Stomach (tissue), 19 donors: ENCODE results near the gene NBPF15. TPM values are rescaled to one million over a fixed set of nuclear protein-coding genes. Genes with fewer than 3 reads are reported as not detected.
"Not testable (repeated sequence)": the region's sequence is repeated elsewhere in the genome, so short reads cannot be mapped to it uniquely, and the experiment has no call there.

Source experiments
- DNase-seq, 2 donors: peaks; one replicate each; pipeline versions ENCODE4 v3.0.0 to v3.0.0-alpha.2; 2013 to 2019
- H3K27ac ChIP-seq, 5 donors: fragments of 200-600 bp in 4 of 5; sonication (generic) in 4 of 5; one replicate each; pipeline ENCODE4 v1.5.1; 2013 to 2019; ENCODE audit warnings: mild to moderate bottlenecking in 1 of 5, moderate library complexity in 1 of 5
- H3K27me3 ChIP-seq, 3 donors: fragments of 200-600 bp; sonication (generic); one replicate each; pipeline ENCODE4 v1.5.1; 2017 to 2019; ENCODE audit warnings: mixed run types in 1 of 3
- H3K36me3 ChIP-seq, 4 donors: fragments of 200-600 bp; sonication (generic); 1 replicate in 3 of 4; 2 replicates in 1 of 4; pipeline ENCODE4 v1.5.1; 2016 to 2019
- H3K4me1 ChIP-seq, 4 donors: fragments of 200-600 bp; sonication (generic); one replicate each; pipeline ENCODE4 v1.5.1; 2016 to 2019
- H3K4me3 ChIP-seq, 4 donors: fragments of 200-600 bp; sonication (generic) in 3 of 4; one replicate each; pipeline ENCODE4 v1.5.1; 2016 to 2019; ENCODE audit warnings: mild to moderate bottlenecking in 1 of 4
- H3K9me3 ChIP-seq, 4 donors: fragments of 200-600 bp; sonication (generic); one replicate each; pipeline ENCODE4 v1.5.1; 2016 to 2019
- POLR2AphosphoS5 ChIP-seq, 3 donors: sonication (generic); formaldehyde crosslinking; IDR thresholded peaks; one replicate each; pipeline ENCODE4 v1.6.1; 2016; ENCODE audit warnings: antibody characterized with exemption in 3 of 3
- WGBS, 5 donors: extraction: QIAGEN DNeasy Blood & Tissue Kit in 3 of 5; methylation state at CpG; one replicate each; pipeline versions ENCODE4 v1.1.5 to v1.1.7; 2013 to 2018; 5-methylcytosine and 5-hydroxymethylcytosine counted together
- intact Hi-C: fragments of 100-400 bp; cut with DNase I; formaldehyde crosslinking; loops from one replicate; pipeline ENCODE4 v1.15.1; 2023; ENCODE audit warnings: low total_unique reads
- long read RNA-seq, 10 donors: transcript quantifications; one replicate each; lab custom pipeline, GENCODE V29; 2026
- polyA plus RNA-seq, 3 donors: library from polyadenylated mRNA; stranded (reverse); fragments of 200-250 nt; gene quantifications; one replicate each; pipeline ENCODE4 v1.2.3, GENCODE V29; 2013
- total RNA-seq, 5 donors: library from RNA; depleted of rRNA; stranded (reverse); fragments of >200 nt; gene quantifications; one replicate each; pipeline versions ENCODE4 v1.1.0 to v1.2.3, GENCODE V29; 2014 to 2016
- donor health status: healthy with polysubstance abuse.
- donor health status: Bipolar disorder and iron deficiency.
- donor health status: healthy.

NBPF15 gene
- total RNA-seq, result 10 to 100 TPM in 4 of 5 donors, 1 to 10 TPM in 1; 5.8 to 33.0 (median 17.5) TPM
- 1 to 10 TPM; 7.6 to 9.1 (median 8.1) TPM for polyA plus RNA-seq
- long read RNA-seq, donor 1, result 0 reads
- long read RNA-seq, donor 2, partial matches to known transcripts, result 5 of 6 reads
- long read RNA-seq, donor 2, other reads (novel, unspliced or antisense), result 0 of 6 reads
- long read RNA-seq, donor 3, result 0 reads
- long read RNA-seq, donor 4, partial matches to known transcripts, result 0 of 1 reads
- long read RNA-seq, donor 4, other reads (novel, unspliced or antisense), result 0 of 1 reads
- long read RNA-seq, donor 5, result 0 reads
- long read RNA-seq, donor 6, result 0 reads
- long read RNA-seq, donor 7, result 0 reads
- long read RNA-seq, donor 8, result 0 reads
- long read RNA-seq, donor 9, partial matches to known transcripts, result 0 of 1 reads
- long read RNA-seq, donor 9, other reads (novel, unspliced or antisense), result 0 of 1 reads
- long read RNA-seq, donor 10, result 0 reads

- H3K9me3 ChIP-seq, H3K36me3 ChIP-seq, H3K4me1 ChIP-seq, H3K27me3 ChIP-seq, intact Hi-C loops: not testable (repeated sequence)
- 0 to 2% (median 0%) methylated on average over 7 to 63 of the region's 71 CpGs for WGBS, 5 donors
- Histone ChIP-seq H3K4me3 (peak within 1 kb of the TSS; percentile 54 to 79 (median 62)), H3K27ac (peak within 1 kb of the TSS in 4 of 5 donors; percentile 66 to 83 (median 70))
- peak; percentile 75 to 86 for DNase-seq
- peak in 2 of 3 donors; percentile 37 to 48 for TF ChIP-seq POLR2AphosphoS5 (IDR thresholded peaks at IDR 0.05)
These were observed at the start of gene NBPF15 for GRCh38 chr1:144461136-144461759. Gene NBPF15, minus strand, starts transcription at chr1:144461669. Its CDS starts 21,666 bp downstream, at chr1:144440003.

- H3K4me1 ChIP-seq, H3K36me3 ChIP-seq, H3K4me3 ChIP-seq, H3K27me3 ChIP-seq, DNase-seq, H3K9me3 ChIP-seq, H3K27ac ChIP-seq, intact Hi-C loops: not testable (repeated sequence)
- WGBS, 5 donors, result 84 to 92% (median 89%) methylated on average over 1 of the region's 1 CpG
These were observed 35.0 kb upstream of the NBPF15 start for GRCh38 chr1:144496429-144496828.

GRCh38 chr1:144494130-144494529 lies 32.7 kb upstream of the NBPF15 start:
- H3K4me3 ChIP-seq, H3K27ac ChIP-seq, H3K36me3 ChIP-seq, H3K27me3 ChIP-seq, intact Hi-C loops, DNase-seq, H3K9me3 ChIP-seq, H3K4me1 ChIP-seq: not testable (repeated sequence)
- 57 to 73% (median 69%) methylated on average over 3 to 4 of the region's 4 CpGs for WGBS, 5 donors

- H3K4me3 ChIP-seq, intact Hi-C loops, H3K27ac ChIP-seq, H3K4me1 ChIP-seq, H3K27me3 ChIP-seq, H3K9me3 ChIP-seq, H3K36me3 ChIP-seq, DNase-seq: not testable (repeated sequence)
- 11 to 21% (median 13%) methylated on average over 3 to 17 of the region's 18 CpGs; no CpG with 5 or more reads in 1 of the 5 donors for WGBS, 5 donors
These were observed 28.9 kb upstream of the NBPF15 start for GRCh38 chr1:144490394-144490793.

- not testable (repeated sequence) for H3K9me3 ChIP-seq
- 18 to 37% (median 30%) methylated on average over 1 to 2 of the region's 2 CpGs for WGBS, 5 donors
These were observed 25.5 kb upstream of the NBPF15 start for GRCh38 chr1:144487002-144487401.

GRCh38 chr1:144485048-144485993 lies 23.9 kb upstream of the NBPF15 start:
- H3K4me3 ChIP-seq, H3K36me3 ChIP-seq, H3K4me1 ChIP-seq, H3K27me3 ChIP-seq, H3K9me3 ChIP-seq, DNase-seq, intact Hi-C loops, H3K27ac ChIP-seq: not testable (repeated sequence)
- WGBS, 5 donors, result 0 to 17% (median 8%) methylated on average over 2 to 6 of the region's 15 CpGs

More at GRCh38 chr1:144487002-144487401, 25.5 kb upstream of the NBPF15 start:
- H3K4me1 ChIP-seq, H3K4me3 ChIP-seq, H3K27me3 ChIP-seq, H3K27ac ChIP-seq, intact Hi-C loops, H3K36me3 ChIP-seq: not testable (repeated sequence)
- peak in 1 of 2 donors; percentile 20 for DNase-seq

- H3K9me3 ChIP-seq, H3K4me3 ChIP-seq, DNase-seq, H3K27me3 ChIP-seq, intact Hi-C loops, H3K36me3 ChIP-seq, H3K27ac ChIP-seq, H3K4me1 ChIP-seq: not testable (repeated sequence)
- WGBS, 5 donors, result no CpG with 5 or more reads among the region's 2 CpGs
These were observed 12.4 kb upstream of the NBPF15 start for GRCh38 chr1:144473897-144474296.

- H3K27ac ChIP-seq, H3K4me3 ChIP-seq, intact Hi-C loops, DNase-seq, H3K36me3 ChIP-seq, H3K9me3 ChIP-seq, H3K27me3 ChIP-seq, H3K4me1 ChIP-seq: not testable (repeated sequence)
- WGBS, 5 donors, result 60 to 78% (median 68%) methylated on average over 2 to 3 of the region's 4 CpGs
These were observed 10.0 kb upstream of the NBPF15 start for GRCh38 chr1:144471434-144471833.

GRCh38 chr1:144461778-144462177 lies 309 bp upstream of the NBPF15 start:
- H3K27ac ChIP-seq, H3K4me1 ChIP-seq, H3K36me3 ChIP-seq, intact Hi-C loops, H3K9me3 ChIP-seq, DNase-seq, H3K27me3 ChIP-seq: not testable (repeated sequence)
- peak overlapping the region; percentile 54 to 79 (median 62) for H3K4me3 ChIP-seq
- no CpG with 5 or more reads among the region's 17 CpGs for WGBS, 5 donors

- Histone ChIP-seq H3K4me3 (peak overlapping the region; percentile 54 to 79 (median 62)), H3K27ac (peak overlapping the region in 3 of 5 donors; percentile 69 to 83 (median 72))
- H3K36me3 ChIP-seq, H3K9me3 ChIP-seq, H3K27me3 ChIP-seq, H3K4me1 ChIP-seq, intact Hi-C loops, DNase-seq: not testable (repeated sequence)
- whole genome bisulfite sequencing, 5 donors, result 0% methylated on average over 4 to 7 of the region's 15 CpGs; no CpG with 5 or more reads in 1 of the 5 donors
These were observed 783 bp downstream of the NBPF15 start for GRCh38 chr1:144460686-144461085.

GRCh38 chr1:144442402-144442801 lies 19.1 kb downstream of the NBPF15 start:
- DNase-seq, H3K4me3 ChIP-seq, H3K4me1 ChIP-seq, H3K27ac ChIP-seq, H3K27me3 ChIP-seq, H3K36me3 ChIP-seq, H3K9me3 ChIP-seq, intact Hi-C loops: not testable (repeated sequence)
- WGBS, 5 donors, result 93 to 97% (median 96%) methylated on average over 12 to 18 of the region's 18 CpGs
